ENCODE data around the gene ITGAD. TPM values are rescaled to one million over a fixed set of nuclear protein-coding genes. Genes with fewer than 3 reads are reported as not detected.
A peak's percentile ranks its signal among the peaks of the same experiment; 100 is the strongest.
"Not testable (repeated sequence)": the region's sequence is repeated elsewhere in the genome, so short reads cannot be mapped to it uniquely, and the experiment has no call there.

Gene ITGAD
- polyA plus RNA-seq, 1 donor from 2014 or later, result not detected

GRCh38 chr16:31407406-31407805, 14.3 kb downstream of the ITGAD start:
- Mint-ChIP-seq H3K27ac (no peak overlapping the region), H3K9me3 (no peaks in the 10 kb centered on the region)

GRCh38 chr16:31409433-31409832, 16.3 kb downstream of the ITGAD start:
- Mint-ChIP-seq H3K9me3 (no peaks in the 10 kb centered on the region), H3K27me3 (peaks cover 14% of the 10 kb centered on the region), H3K36me3 (no peaks in the 10 kb centered on the region), H3K4me3 (no peak overlapping the region), H3K4me1 (peaks cover 0 to 10% (median 10%) of the 10 kb centered on the region in 3 donors), H3K27ac (no peak overlapping the region)

More at GRCh38 chr16:31407406-31407805, 14.3 kb downstream of the ITGAD start:
- H3K36me3 Mint-ChIP-seq, result no peaks in the 10 kb centered on the region
- H3K27me3 Mint-ChIP-seq, result peaks cover 7% of the 10 kb centered on the region
- H3K4me3 Mint-ChIP-seq, result no peak overlapping the region
- H3K4me1 Mint-ChIP-seq, result peaks cover 0 to 6% (median 2%) of the 10 kb centered on the region in 3 donors

- Mint-ChIP-seq H3K27ac (no peak overlapping the region), H3K9me3 (no peaks in the 10 kb centered on the region), H3K4me3 (no peak overlapping the region), H3K36me3 (no peaks in the 10 kb centered on the region), H3K4me1 (peaks cover 0 to 10% (median 10%) of the 10 kb centered on the region in 3 donors), H3K27me3 (peaks cover 14% of the 10 kb centered on the region)
Observed at GRCh38 chr16:31410082-31410481, 16.9 kb downstream of the ITGAD start.

GRCh38 chr16:31411024-31411844, 18.1 kb downstream of the ITGAD start:
- Mint-ChIP-seq H3K4me1 (peaks cover 0 to 14% (median 10%) of the 10 kb centered on the region in 3 donors), H3K27ac (no peak overlapping the region), H3K36me3 (no peaks in the 10 kb centered on the region), H3K27me3 (peaks cover 14% of the 10 kb centered on the region), H3K9me3 (no peaks in the 10 kb centered on the region), H3K4me3 (no peak overlapping the region)

- Mint-ChIP-seq H3K36me3 (no peaks in the 10 kb centered on the region), H3K27me3 (peaks cover 14% of the 10 kb centered on the region), H3K27ac (no peak overlapping the region), H3K4me3 (no peak overlapping the region), H3K4me1 (peaks cover 0 to 14% (median 8%) of the 10 kb centered on the region in 3 donors), H3K9me3 (peaks cover 0 to under 1% (median 0%) of the 10 kb centered on the region in 3 donors)
Observed at GRCh38 chr16:31412750-31413149, 19.6 kb downstream of the ITGAD start.

- H3K27ac Mint-ChIP-seq, result peak overlapping the region in 1 of 3 donors; percentile 59
- H3K4me1 Mint-ChIP-seq, result peaks cover 0 to 14% (median 8%) of the 10 kb centered on the region in 3 donors
- H3K36me3 Mint-ChIP-seq, result no peaks in the 10 kb centered on the region
- no peak overlapping the region for H3K4me3 Mint-ChIP-seq
- peaks cover 0 to 4% (median 3%) of the 10 kb centered on the region in 3 donors for H3K9me3 Mint-ChIP-seq
- H3K27me3 Mint-ChIP-seq, result peaks cover 14% of the 10 kb centered on the region
Observed at GRCh38 chr16:31413381-31413780, 20.2 kb downstream of the ITGAD start.

GRCh38 chr16:31413943-31414342, 20.8 kb downstream of the ITGAD start:
- Mint-ChIP-seq H3K36me3 (no peaks in the 10 kb centered on the region), H3K27me3 (peaks cover 10% of the 10 kb centered on the region), H3K9me3 (peaks cover 0 to 4% (median 3%) of the 10 kb centered on the region in 3 donors), H3K4me3 (no peak overlapping the region), H3K27ac (no peak overlapping the region), H3K4me1 (peaks cover 0 to 14% (median 5%) of the 10 kb centered on the region in 3 donors)

- H3K4me3 Mint-ChIP-seq, result no peak overlapping the region
Observed at GRCh38 chr16:31414706-31415105, 21.6 kb downstream of the ITGAD start.

GRCh38 chr16:31416371-31416770, 23.2 kb downstream of the ITGAD start:
- peak overlapping the region in 1 of 3 donors; percentile 51 for H3K27ac Mint-ChIP-seq
- no peak overlapping the region for H3K4me3 Mint-ChIP-seq
- peaks cover 8% of the 10 kb centered on the region for H3K27me3 Mint-ChIP-seq
- no peaks in the 10 kb centered on the region for H3K36me3 Mint-ChIP-seq
- peaks cover 0 to 4% (median 3%) of the 10 kb centered on the region in 3 donors for H3K9me3 Mint-ChIP-seq
- H3K4me1 Mint-ChIP-seq, result peaks cover 0 to 14% (median 5%) of the 10 kb centered on the region in 3 donors

More at GRCh38 chr16:31414706-31415105, 21.6 kb downstream of the ITGAD start:
- peaks cover 0 to 4% (median 3%) of the 10 kb centered on the region in 3 donors for H3K9me3 Mint-ChIP-seq
- H3K36me3 Mint-ChIP-seq, result no peaks in the 10 kb centered on the region
- H3K27ac Mint-ChIP-seq, result no peak overlapping the region
- peaks cover 10% of the 10 kb centered on the region for H3K27me3 Mint-ChIP-seq
- H3K4me1 Mint-ChIP-seq, result peaks cover 0 to 14% (median 5%) of the 10 kb centered on the region in 3 donors

GRCh38 chr16:31417036-31417435, 23.9 kb downstream of the ITGAD start:
- H3K4me3 Mint-ChIP-seq, H3K9me3 Mint-ChIP-seq, H3K36me3 Mint-ChIP-seq, H3K27ac Mint-ChIP-seq, H3K27me3 Mint-ChIP-seq: not testable (repeated sequence)
- peaks cover 0 to 14% (median 5%) of the 10 kb centered on the region in 3 donors for H3K4me1 Mint-ChIP-seq

GRCh38 chr16:31417916-31418315, 24.8 kb downstream of the ITGAD start:
- Mint-ChIP-seq H3K9me3 (peaks cover 0 to 6% (median 3%) of the 10 kb centered on the region in 3 donors), H3K27me3 (peaks cover 5% of the 10 kb centered on the region), H3K4me3 (no peak overlapping the region), H3K36me3 (no peaks in the 10 kb centered on the region), H3K27ac (peak overlapping the region in 2 of 3 donors; percentile 20 to 73), H3K4me1 (peaks cover 0 to 12% (median 4%) of the 10 kb centered on the region in 3 donors)

GRCh38 chr16:31420037-31420436, 26.9 kb downstream of the ITGAD start:
- Mint-ChIP-seq H3K4me3 (peak overlapping the region in 1 of 4 donors; percentile 65), H3K27ac (no peak overlapping the region), H3K27me3 (peaks cover 10% of the 10 kb centered on the region), H3K9me3 (peaks cover 0 to 6% (median 3%) of the 10 kb centered on the region in 3 donors), H3K36me3 (no peaks in the 10 kb centered on the region), H3K4me1 (peaks cover 0 to 3% (median 1%) of the 10 kb centered on the region in 3 donors)

GRCh38 chr16:31421587-31421986, 28.5 kb downstream of the ITGAD start:
- Mint-ChIP-seq H3K9me3 (peaks cover 0 to 6% (median 3%) of the 10 kb centered on the region in 3 donors), H3K4me1 (peaks cover 0 to 4% (median 0%) of the 10 kb centered on the region in 3 donors), H3K4me3 (no peak overlapping the region), H3K27ac (no peak overlapping the region), H3K36me3 (no peaks in the 10 kb centered on the region), H3K27me3 (peaks cover 16% of the 10 kb centered on the region)

GRCh38 chr16:31423241-31423640, 30.1 kb downstream of the ITGAD start:
- H3K27me3 Mint-ChIP-seq, result peaks cover 16% of the 10 kb centered on the region
- no peak overlapping the region for H3K27ac Mint-ChIP-seq
- no peak overlapping the region for H3K4me3 Mint-ChIP-seq
- no peaks in the 10 kb centered on the region for H3K36me3 Mint-ChIP-seq
- H3K9me3 Mint-ChIP-seq, result peaks cover 0 to 2% (median 0%) of the 10 kb centered on the region in 3 donors
- peaks cover 0 to 4% (median 0%) of the 10 kb centered on the region in 3 donors for H3K4me1 Mint-ChIP-seq

- no peaks in the 10 kb centered on the region for H3K36me3 Mint-ChIP-seq
- peaks cover 16% of the 10 kb centered on the region for H3K27me3 Mint-ChIP-seq
- no peak overlapping the region for H3K27ac Mint-ChIP-seq
- H3K9me3 Mint-ChIP-seq, result peaks cover 0 to 2% (median 0%) of the 10 kb centered on the region in 3 donors
- peaks cover 0 to 4% (median 0%) of the 10 kb centered on the region in 3 donors for H3K4me1 Mint-ChIP-seq
- no peak overlapping the region for H3K4me3 Mint-ChIP-seq
Observed at GRCh38 chr16:31423801-31424200, 30.7 kb downstream of the ITGAD start.

Data from IgD-negative memory B cell (primary cell).